Panc1 (cell line): Measurements from ENCODE around the gene MXRA8. TPM values are rescaled to one million over a fixed set of nuclear protein-coding genes. Genes with fewer than 3 reads are reported as not detected.

ENCODE experiments used
- ATAC-seq: fragments of 200-7000 bp; cut with Tn5 transposase; 2 replicates; pipeline ENCODE4 v1.9.1; 2020; ENCODE audit warnings: mild to moderate bottlenecking, moderate library complexity
- BruUV-seq: library from RNA; stranded (reverse); fragments of 400-500 nt; replicated peaks from 2 replicates; lab custom pipeline; 2021; lab: Mats Ljungman, UMichigan
- CTCF ChIA-PET: fragments of 300-600 bp; sonication (Branson Sonifier 250); formaldehyde crosslinking; loops from one replicate; lab custom pipeline; 2022; ENCODE audit warnings: antibody characterized with exemption; lab: Charles Lee
- POLR2A ChIA-PET: fragments of 300-600 bp; sonication (Branson Sonifier 250); formaldehyde crosslinking; loops from one replicate; lab custom pipeline; 2022; ENCODE audit warnings: antibody characterized with exemption; lab: Charles Lee
- DNase-seq: peaks from one replicate; pipeline ENCODE4 v3.0.0-alpha.2; 2010; ENCODE audit warnings: low read depth, low spot score
- H3K27ac ChIP-seq: 2 replicates; pipeline ENCODE4 v1.5.1; 2011; ENCODE audit warnings: mild to moderate bottlenecking, low read length, inconsistent platforms
- H3K27me3 ChIP-seq: fragments of 200-500 bp; sonication (Bioruptor generic); 2 replicates; pipeline ENCODE4 v1.6.0; 2014; ENCODE audit warnings: low read length, inconsistent platforms; ENCODE audit not compliant: control insufficient read depth, insufficient read depth
- H3K36me3 ChIP-seq: fragments of 200-500 bp; sonication (Bioruptor generic); 2 replicates; pipeline ENCODE4 v1.5.1; 2014; ENCODE audit warnings: inconsistent platforms, mild to moderate bottlenecking, low read length, moderate library complexity; ENCODE audit not compliant: control insufficient read depth, insufficient read depth
- H3K4me1 ChIP-seq: 2 replicates; pipeline ENCODE4 v1.5.1; 2011; ENCODE audit warnings: inconsistent platforms, mild to moderate bottlenecking, low read length, moderate library complexity; ENCODE audit not compliant: control insufficient read depth, insufficient read depth
- H3K4me3 ChIP-seq, 2 experiments: 2 replicates each; pipeline ENCODE4 v1.5.1; 2011 to 2012; ENCODE audit warnings: low read depth in 2 of 2, low read length in 2 of 2, mild to moderate bottlenecking in 2 of 2, inconsistent platforms in 1 of 2, moderate library complexity in 1 of 2
- H3K9me3 ChIP-seq: fragments of 200-500 bp; sonication (Bioruptor generic); 2 replicates; pipeline ENCODE4 v1.5.1; 2014; ENCODE audit warnings: low read depth, mild to moderate bottlenecking, inconsistent platforms, low read length, moderate library complexity; ENCODE audit not compliant: control insufficient read depth, insufficient read depth
- CTCF ChIP-seq: fragments of 450-650 bp; IDR thresholded peaks from 2 replicates; pipeline ENCODE4 v1.5.1; 2017; ENCODE audit warnings: mild to moderate bottlenecking
- POLR2AphosphoS5 ChIP-seq: IDR thresholded peaks from 2 replicates; pipeline ENCODE4 v1.6.1; 2012; ENCODE audit warnings: mild to moderate bottlenecking, low read depth, low read length, moderate library complexity
- REST ChIP-seq, 2 experiments: IDR thresholded peaks; 2 replicates each; pipeline ENCODE4 v1.6.1; 2011 to 2012; ENCODE audit warnings: low read depth in 2 of 2, control low read depth in 1 of 2, low read length in 1 of 2, mild to moderate bottlenecking in 1 of 2, moderate library complexity in 1 of 2; ENCODE audit not compliant: insufficient read depth in 1 of 2
- SIN3A ChIP-seq: IDR thresholded peaks from 2 replicates; pipeline ENCODE4 v1.6.1; 2012; ENCODE audit warnings: low read depth, mild to moderate bottlenecking, low read length, moderate library complexity, borderline replicate concordance; ENCODE audit not compliant: insufficient read depth
- TCF7L2 ChIP-seq: IDR thresholded peaks from 2 replicates; pipeline ENCODE4 v1.6.1; 2011; ENCODE audit warnings: mild to moderate bottlenecking, low read depth, low read length, inconsistent platforms
- in situ Hi-C: cut with HindIII; loops from 2 replicates; pipeline ENCODE4 v1.10.0; 2016; ENCODE audit warnings: low sequenced_read_pairs, low pct_unique_long_range_greater_than_20kb
- intact Hi-C: fragments of 100-400 bp; cut with micrococcal nuclease; formaldehyde crosslinking; loops from one replicate; pipeline ENCODE4 v1.10.0; 2022; ENCODE audit not compliant: unreplicated experiment
- total RNA-seq: library from RNA; stranded (reverse); gene quantifications from one replicate; pipeline ENCODE4 v1.2.1, GENCODE V29; 2021; ENCODE audit not compliant: unreplicated experiment

The MXRA8 gene
- total RNA-seq, 1 experiment from 2014 or later, result 96.0 TPM

- BruUV-seq, result no TSS peak
- in situ Hi-C loops, result no loop called here
- ChIA-PET POLR2A (no interaction called here), CTCF (interaction anchor here (0.6 kb wide), 1 partner anchor 31 kb away, joined by 11 read pairs; no protein-coding TSS in a partner anchor)
- H3K27ac ChIP-seq, result no peak overlapping the region
- intact Hi-C loops, result no loop called here
- ATAC-seq (no peak), DNase-seq (no peak)
- no peaks in the 10 kb centered on the region for H3K27me3 ChIP-seq
- H3K36me3 ChIP-seq, result no peaks in the 10 kb centered on the region
- no peak overlapping the region for H3K4me3 ChIP-seq
- no peak for TF ChIP-seq SIN3A
- no peak for TF ChIP-seq REST (IDR thresholded peaks at IDR 0.05; ENCODE audit: insufficient read depth in 1 of 2, low read depth in 2 of 2, low read length in 1 of 2)
- no peak for TF ChIP-seq POLR2AphosphoS5
- TF ChIP-seq TCF7L2, result no peak
- H3K4me1 ChIP-seq, result peaks cover 27% of the 10 kb centered on the region
- H3K9me3 ChIP-seq, result no peaks in the 10 kb centered on the region
Observed at GRCh38 chr1:1340791-1341548, 17.4 kb downstream of the MXRA8 start.

GRCh38 chr1:1340185-1340584 lies 18.2 kb downstream of the MXRA8 start:
- intact Hi-C loops, result no loop called here
- CTCF ChIA-PET, result no interaction called here

More at GRCh38 chr1:1340185-1340584, 18.2 kb downstream of the MXRA8 start:
- Histone ChIP-seq H3K27me3 (no peaks in the 10 kb centered on the region), H3K4me3 (no peak overlapping the region), H3K9me3 (no peaks in the 10 kb centered on the region), H3K27ac (no peak overlapping the region), H3K4me1 (peaks cover 19% of the 10 kb centered on the region), H3K36me3 (no peaks in the 10 kb centered on the region)
- DNase-seq, result no peak
- no peak for TF ChIP-seq POLR2AphosphoS5
- no peak for TF ChIP-seq TCF7L2
- no peak for TF ChIP-seq CTCF
- no peak for TF ChIP-seq REST (IDR thresholded peaks at IDR 0.05; ENCODE audit: insufficient read depth in 1 of 2, low read depth in 2 of 2, low read length in 1 of 2)
- TF ChIP-seq SIN3A, result no peak
- no TSS peak for BruUV-seq
- ATAC-seq, result no peak
- POLR2A ChIA-PET, result no interaction called here
- in situ Hi-C loops, result no loop called here
